Measurements from ENCODE around the gene SPRR1A.

SPRR1A gene

GRCh38 chr1:152951711-152952110 is 32.2 kb upstream of the SPRR1A start:
- TF ChIP-seq CTCF (IDR thresholded peaks at IDR 0.05; ENCODE audit: insufficient read depth, low read depth, low read length, missing control alignments), result no peak
- H3K4me3 ChIP-seq (ENCODE audit: low read length), result no peak overlapping the region
- no peak for DNase-seq (ENCODE audit: low read depth)

GRCh38 chr1:152953761-152954160 is 30.1 kb upstream of the SPRR1A start:
- peak overlapping the region; percentile 7 for H3K4me3 ChIP-seq (ENCODE audit: low read length)
- TF ChIP-seq CTCF (IDR thresholded peaks at IDR 0.05; ENCODE audit: insufficient read depth, low read depth, low read length, missing control alignments), result no peak
- peak; percentile 97 for DNase-seq (ENCODE audit: low read depth)

GRCh38 chr1:152954436-152954835 is 29.4 kb upstream of the SPRR1A start:
- no peak for TF ChIP-seq CTCF (IDR thresholded peaks at IDR 0.05; ENCODE audit: insufficient read depth, low read depth, low read length, missing control alignments)
- peak overlapping the region; percentile 7 for H3K4me3 ChIP-seq (ENCODE audit: low read length)
- peak; percentile 92 for DNase-seq (ENCODE audit: low read depth)

GRCh38 chr1:152957561-152957960 is 26.3 kb upstream of the SPRR1A start:
- no peak overlapping the region for H3K4me3 ChIP-seq (ENCODE audit: low read length)
- no peak for TF ChIP-seq CTCF (IDR thresholded peaks at IDR 0.05; ENCODE audit: insufficient read depth, low read depth, low read length, missing control alignments)
- DNase-seq (ENCODE audit: low read depth), result no peak

GRCh38 chr1:152959273-152959672 is 24.6 kb upstream of the SPRR1A start:
- TF ChIP-seq CTCF (IDR thresholded peaks at IDR 0.05; ENCODE audit: insufficient read depth, low read depth, low read length, missing control alignments), result no peak
- no peak overlapping the region for H3K4me3 ChIP-seq (ENCODE audit: low read length)
- no peak for DNase-seq (ENCODE audit: low read depth)

- H3K4me3 ChIP-seq (ENCODE audit: low read length), result no peak overlapping the region
- peak; percentile 67 for DNase-seq (ENCODE audit: low read depth)
- TF ChIP-seq CTCF (IDR thresholded peaks at IDR 0.05; ENCODE audit: insufficient read depth, low read depth, low read length, missing control alignments), result no peak
These were observed 24.0 kb upstream of the SPRR1A start for GRCh38 chr1:152959801-152960451.

- no peak overlapping the region for H3K4me3 ChIP-seq (ENCODE audit: low read length)
These were observed 23.3 kb upstream of the SPRR1A start for GRCh38 chr1:152960452-152961044.

More at GRCh38 chr1:152960452-152961044, 23.3 kb upstream of the SPRR1A start:
- DNase-seq (ENCODE audit: low read depth), result no peak
- peak; percentile 18 for TF ChIP-seq CTCF (IDR thresholded peaks at IDR 0.05; ENCODE audit: insufficient read depth, low read depth, low read length, missing control alignments)
